AG04449 (cell line): ENCODE results near the gene IGFL2.
"Not testable (repeated sequence)": the region's sequence is repeated elsewhere in the genome, so short reads cannot be mapped to it uniquely, and the experiment has no call there.

Experiments used
- CTCF ChIA-PET: fragments of 350-600 bp; formaldehyde crosslinking; extraction: SDS; loops from one replicate; lab custom pipeline; 2021; ENCODE audit warnings: antibody characterized with exemption; lab: Yijun Ruan, JAX
- POLR2A ChIA-PET: fragments of 400-600, 350-600 bp; formaldehyde crosslinking; extraction: SDS; loops from one replicate; lab custom pipeline; 2020; ENCODE audit warnings: antibody characterized with exemption, inconsistent platforms; lab: Yijun Ruan, JAX
- DNase-seq: peaks from one replicate; pipeline ENCODE4 v3.0.0-alpha.2; 2010; ENCODE audit warnings: low read depth, low spot score
- H3K4me3 ChIP-seq: 2 replicates; pipeline ENCODE4 v1.5.1; 2011; ENCODE audit warnings: low read depth, mild to moderate bottlenecking, control low read depth, low read length
- TF ChIP-seq, protein P1 (sequence below): IDR thresholded peaks from one replicate; pipeline ENCODE4 v1.5.1; 2011; ENCODE audit warnings: mild to moderate bottlenecking, moderate library complexity, low read length, control low read depth, inconsistent platforms; ENCODE audit not compliant: insufficient read depth; ENCODE audit errors: missing control alignments

The IGFL2 gene

DNA sequence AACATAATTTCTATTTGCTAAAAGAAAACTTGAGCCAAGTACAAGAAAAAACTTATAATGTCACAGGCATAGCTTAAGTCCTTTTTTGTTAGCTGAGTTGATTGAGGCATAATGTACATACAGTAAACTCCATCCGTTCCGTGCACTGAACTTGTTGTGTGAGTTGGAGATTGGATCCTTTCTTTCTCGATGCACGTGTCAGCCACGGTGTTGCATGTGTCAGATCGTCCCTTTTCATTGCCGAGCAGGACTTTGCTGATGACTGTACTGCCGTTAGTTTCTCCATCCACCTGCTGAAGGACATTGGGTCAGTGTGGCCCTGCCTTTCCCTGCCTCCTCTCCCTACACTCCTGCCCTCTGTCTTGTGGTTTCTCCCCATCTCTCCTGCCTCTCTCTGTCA, 34.4 kb downstream of the IGFL2 start:
- TF ChIP-seq, protein P1, sequence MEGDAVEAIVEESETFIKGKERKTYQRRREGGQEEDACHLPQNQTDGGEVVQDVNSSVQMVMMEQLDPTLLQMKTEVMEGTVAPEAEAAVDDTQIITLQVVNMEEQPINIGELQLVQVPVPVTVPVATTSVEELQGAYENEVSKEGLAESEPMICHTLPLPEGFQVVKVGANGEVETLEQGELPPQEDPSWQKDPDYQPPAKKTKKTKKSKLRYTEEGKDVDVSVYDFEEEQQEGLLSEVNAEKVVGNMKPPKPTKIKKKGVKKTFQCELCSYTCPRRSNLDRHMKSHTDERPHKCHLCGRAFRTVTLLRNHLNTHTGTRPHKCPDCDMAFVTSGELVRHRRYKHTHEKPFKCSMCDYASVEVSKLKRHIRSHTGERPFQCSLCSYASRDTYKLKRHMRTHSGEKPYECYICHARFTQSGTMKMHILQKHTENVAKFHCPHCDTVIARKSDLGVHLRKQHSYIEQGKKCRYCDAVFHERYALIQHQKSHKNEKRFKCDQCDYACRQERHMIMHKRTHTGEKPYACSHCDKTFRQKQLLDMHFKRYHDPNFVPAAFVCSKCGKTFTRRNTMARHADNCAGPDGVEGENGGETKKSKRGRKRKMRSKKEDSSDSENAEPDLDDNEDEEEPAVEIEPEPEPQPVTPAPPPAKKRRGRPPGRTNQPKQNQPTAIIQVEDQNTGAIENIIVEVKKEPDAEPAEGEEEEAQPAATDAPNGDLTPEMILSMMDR = no peak
- ChIA-PET POLR2A (no interaction called here), CTCF (interaction anchor here (1.9 kb wide), 1 partner anchor 101 kb away, joined by 5 read pairs; no protein-coding TSS in a partner anchor)
- no peak for DNase-seq
- H3K4me3 ChIP-seq = no peak overlapping the region

DNA sequence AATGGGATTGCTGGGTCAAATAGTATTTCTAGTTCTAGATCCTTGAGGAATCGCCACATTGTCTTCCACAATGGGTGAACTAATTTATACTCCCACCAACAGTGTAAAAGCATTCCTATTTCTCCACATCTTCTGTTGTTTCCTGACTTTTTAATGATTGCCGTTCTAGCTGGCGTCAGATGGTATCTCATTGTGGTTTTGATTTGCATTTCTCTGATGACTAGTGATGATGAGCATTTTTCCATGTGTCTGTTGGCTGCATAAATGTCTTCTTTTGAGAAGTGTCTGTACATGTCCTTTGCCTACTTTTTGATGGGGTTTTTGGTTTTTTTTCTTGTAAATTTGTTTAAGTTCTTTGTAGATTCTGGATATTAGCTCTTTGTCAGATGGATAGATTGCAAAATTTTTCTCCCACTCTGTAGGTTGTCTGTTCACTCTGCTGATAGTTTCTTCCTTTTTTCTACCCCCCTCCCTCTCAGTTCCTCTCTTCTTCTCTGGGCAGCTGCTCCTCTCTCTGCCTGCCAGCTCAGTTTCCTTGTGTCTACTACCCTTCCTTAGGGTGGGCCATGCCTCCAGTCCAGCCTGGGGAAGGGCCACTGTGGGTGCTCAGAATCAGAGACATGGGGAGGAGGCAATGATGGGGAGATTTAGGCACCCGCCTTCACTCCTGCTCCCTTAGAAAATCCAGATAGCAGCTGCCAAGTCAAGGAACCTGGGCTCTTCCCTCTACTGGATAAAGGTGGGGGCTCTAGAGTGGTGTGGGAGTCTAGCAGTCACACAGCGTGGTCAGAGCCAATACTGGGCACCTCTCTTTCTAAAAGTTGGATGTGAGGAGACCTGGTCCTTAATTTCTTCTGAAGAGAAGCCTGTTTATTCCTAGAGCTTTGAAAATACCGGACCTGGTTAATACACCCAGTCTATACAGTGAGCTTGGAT, 37.0 kb downstream of the IGFL2 start:
- DNase-seq, H3K4me3 ChIP-seq: not testable (repeated sequence)
- POLR2A ChIA-PET = interaction anchor here (0.5 kb wide), 1 partner anchor 414 kb away, joined by 3 read pairs; no protein-coding TSS in a partner anchor
- CTCF ChIA-PET = interaction anchor here (0.7 to 1.7 kb wide), 6 partner anchors 81 to 157 kb away, joined by 3 to 8 read pairs (median 6); no protein-coding TSS in a partner anchor

DNA sequence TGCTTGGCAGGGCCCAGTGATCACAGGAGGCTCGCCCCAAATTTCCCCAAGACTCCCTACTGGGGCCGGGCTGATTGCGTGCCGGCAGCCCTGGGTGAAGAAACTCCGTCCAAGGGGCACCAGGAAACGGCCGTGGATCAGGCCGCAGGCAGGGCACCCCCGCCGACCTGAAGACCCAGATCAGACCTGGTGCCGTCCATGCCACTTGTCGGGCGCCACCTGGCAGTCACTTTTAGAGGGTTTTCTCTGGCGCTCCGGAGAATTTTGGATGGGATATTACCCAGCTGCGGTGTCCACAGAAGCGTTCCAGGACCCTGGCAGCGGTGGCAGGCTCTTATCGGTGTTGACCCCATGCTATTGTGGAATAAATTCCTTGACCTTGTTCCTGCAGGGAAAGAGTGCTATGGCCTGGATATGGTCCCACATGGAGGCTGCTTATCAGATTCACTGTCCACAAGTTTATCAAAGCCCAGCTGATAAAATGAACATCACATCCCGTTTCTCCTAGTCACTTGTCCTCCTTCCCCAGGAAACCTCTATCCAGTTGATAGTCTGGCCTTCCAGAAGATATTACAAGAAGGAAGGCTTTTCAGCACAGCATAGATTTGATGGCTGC, 38.2 kb downstream of the IGFL2 start:
- no peak overlapping the region for H3K4me3 ChIP-seq
- no peak for DNase-seq
- CTCF ChIA-PET = interaction anchor here (0.6 to 1.7 kb wide), 5 partner anchors 101 to 159 kb away, joined by 3 to 7 read pairs (median 5); no protein-coding TSS in a partner anchor
- TF ChIP-seq, protein P1 = no peak
- POLR2A ChIA-PET = no interaction called here

DNA sequence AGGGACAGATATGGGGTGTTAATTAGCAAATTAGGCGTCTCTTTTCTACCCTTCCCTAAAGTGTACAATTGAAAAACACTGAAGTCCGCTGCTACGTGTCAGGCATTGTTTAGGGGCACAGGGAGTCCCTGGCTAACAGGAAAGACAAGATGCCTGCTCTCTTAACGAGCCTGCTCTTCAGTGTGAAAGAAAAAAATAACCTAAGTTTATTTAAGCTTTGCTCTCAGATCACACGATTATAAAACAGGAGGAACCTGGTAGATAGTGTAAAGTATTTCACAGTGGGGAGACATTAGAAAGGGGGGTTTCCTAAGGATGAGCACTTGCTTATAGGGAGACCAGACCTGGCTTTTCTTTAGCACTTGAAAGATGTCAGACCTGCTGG, 38.7 kb downstream of the IGFL2 start:
- CTCF ChIA-PET = interaction anchor here (0.6 to 1.2 kb wide), 3 partner anchors 105 to 159 kb away, joined by 3 to 5 read pairs (median 3); no protein-coding TSS in a partner anchor
- TF ChIP-seq, protein P1 = no peak
- H3K4me3 ChIP-seq = no peak overlapping the region
- DNase-seq = no peak
- POLR2A ChIA-PET = no interaction called here

DNA sequence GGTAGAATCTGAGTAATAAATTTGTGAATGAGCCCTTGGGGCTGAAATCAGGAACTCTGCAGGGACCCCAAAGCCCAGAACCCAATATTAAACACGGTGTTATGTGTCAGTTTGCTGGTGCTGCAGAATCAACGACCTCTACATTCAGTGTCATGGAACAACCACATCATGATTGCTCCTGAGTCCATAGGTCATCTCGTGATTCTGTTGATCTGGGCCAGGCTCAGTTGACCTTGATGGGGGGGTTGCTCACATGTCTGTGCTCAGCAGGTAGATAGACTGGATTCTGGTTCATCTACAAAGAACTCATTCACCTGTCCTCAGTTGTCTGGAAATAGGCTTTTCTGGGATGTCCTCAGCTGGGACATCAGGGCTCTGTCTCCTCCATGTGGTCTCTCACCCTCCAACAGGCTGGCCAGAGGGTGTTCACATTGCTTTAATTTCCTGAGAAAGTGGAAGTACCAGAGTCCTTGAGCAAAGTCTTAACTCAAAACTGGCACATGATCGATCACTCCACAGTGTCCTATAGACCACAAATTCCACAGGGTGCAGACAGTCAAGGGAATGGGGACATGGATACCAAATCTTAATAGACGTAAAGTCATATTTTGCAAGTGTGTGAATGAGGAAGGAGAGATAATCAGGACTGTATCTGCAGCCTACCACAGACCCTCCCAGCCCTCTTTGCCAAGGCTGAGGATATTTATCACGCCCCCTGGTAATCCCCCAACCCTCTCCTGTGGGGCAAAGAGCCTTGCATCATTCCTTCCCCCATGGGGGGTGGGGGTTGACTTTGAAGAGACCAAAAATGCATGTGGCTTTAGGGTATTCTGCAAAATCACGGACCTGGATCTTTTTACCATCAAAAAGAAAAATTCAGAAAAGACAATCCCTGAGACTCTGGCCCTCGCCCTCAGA, 42.2 kb downstream of the IGFL2 start:
- no peak for DNase-seq
- CTCF ChIA-PET = interaction anchor here (0.6 to 2.8 kb wide), 11 partner anchors 11 to 111 kb away, joined by 3 to 44 read pairs (median 3); no protein-coding TSS in a partner anchor
- POLR2A ChIA-PET = no interaction called here
- no peak overlapping the region for H3K4me3 ChIP-seq
- TF ChIP-seq, protein P1 = no peak

DNA sequence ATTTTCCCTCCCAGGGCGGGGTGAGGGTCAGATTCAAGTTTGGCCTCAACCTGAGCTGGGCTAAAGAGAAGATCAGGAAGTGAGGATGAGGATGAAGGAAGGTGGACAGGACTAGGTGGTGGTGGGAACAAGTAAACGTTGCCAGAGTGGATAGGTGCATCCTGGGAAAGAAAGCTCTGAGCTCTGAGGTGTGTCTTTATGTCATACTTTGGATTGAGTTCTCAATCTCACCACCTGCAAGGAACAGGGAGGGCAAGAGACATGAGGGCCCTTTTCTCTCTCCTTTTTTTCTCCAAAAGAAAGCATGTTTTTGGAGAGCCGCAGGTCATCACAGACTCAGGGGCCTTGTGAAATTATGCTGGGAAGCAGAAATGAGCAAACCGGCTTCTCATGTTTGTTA, 43.3 kb downstream of the IGFL2 start:
- TF ChIP-seq, protein P1 = no peak
- ChIA-PET CTCF (interaction anchor here (0.6 to 1.6 kb wide), 10 partner anchors 54 to 175 kb away, joined by 3 to 13 read pairs (median 4); no protein-coding TSS in a partner anchor), POLR2A (no interaction called here)
- DNase-seq = no peak
- H3K4me3 ChIP-seq = no peak overlapping the region
